Measurements from ENCODE around the gene CCR2. TPM values are rescaled to one million over a fixed set of nuclear protein-coding genes. Genes with fewer than 3 reads are reported as not detected.

Gene CCR2
- polyA plus RNA-seq, 1 experiment, result not detected

GRCh38 chr3:46359733-46360493 is 6.0 kb downstream of the CCR2 start:
- ChIA-PET POLR2A (no interaction called here), CTCF (interaction anchor here (1.8 kb wide), 1 partner anchor 11 kb away, joined by 6 read pairs; the partner anchor contains the start of gene CCR5)
- no peak for DNase-seq (ENCODE audit: low read depth)

GRCh38 chr3:46360907-46361306 is 7.0 kb downstream of the CCR2 start:
- POLR2A ChIA-PET, result no interaction called here
- CTCF ChIA-PET, result interaction anchor here (1.6 kb wide), 1 partner anchor 10 kb away, joined by 3 read pairs; the partner anchor contains the start of gene CCR5
- no peak overlapping the region for H3K4me3 ChIP-seq (ENCODE audit: low read depth, low read length)
- no peak for TF ChIP-seq CTCF (IDR thresholded peaks at IDR 0.05; ENCODE audit: insufficient read depth, low read depth, low read length)
- H3K27me3 ChIP-seq (ENCODE audit: control insufficient read depth, insufficient read depth, low read length), result peaks cover 5% of the 10 kb centered on the region
- no peak for DNase-seq (ENCODE audit: low read depth)
- H3K36me3 ChIP-seq (ENCODE audit: control insufficient read depth, insufficient read depth, low read length), result no peaks in the 10 kb centered on the region

More at GRCh38 chr3:46359733-46360493, 6.0 kb downstream of the CCR2 start:
- no peak for TF ChIP-seq CTCF (IDR thresholded peaks at IDR 0.05; ENCODE audit: insufficient read depth, low read depth, low read length)
- Histone ChIP-seq H3K36me3 (ENCODE audit: control insufficient read depth, insufficient read depth, low read length) (no peaks in the 10 kb centered on the region), H3K27me3 (ENCODE audit: control insufficient read depth, insufficient read depth, low read length) (peaks cover 7% of the 10 kb centered on the region), H3K4me3 (ENCODE audit: low read depth, low read length) (no peak overlapping the region)

- no peaks in the 10 kb centered on the region for H3K36me3 ChIP-seq (ENCODE audit: control insufficient read depth, insufficient read depth, low read length)
- no peak for DNase-seq (ENCODE audit: low read depth)
- H3K27me3 ChIP-seq (ENCODE audit: control insufficient read depth, insufficient read depth, low read length), result peaks cover 5% of the 10 kb centered on the region
- no peak for TF ChIP-seq CTCF (IDR thresholded peaks at IDR 0.05; ENCODE audit: insufficient read depth, low read depth, low read length)
- no peak overlapping the region for H3K4me3 ChIP-seq (ENCODE audit: low read depth, low read length)
- ChIA-PET CTCF (interaction anchor here (1.6 kb wide), 1 partner anchor 10 kb away, joined by 3 read pairs; the partner anchor contains the start of gene CCR5), POLR2A (no interaction called here)
Measured at GRCh38 chr3:46361408-46362283, 7.7 kb downstream of the CCR2 start.

GRCh38 chr3:46365041-46365440 is 11.1 kb downstream of the CCR2 start:
- ChIA-PET POLR2A (no interaction called here), CTCF (interaction anchor here (1.6 to 2.0 kb wide), 3 partner anchors 8 to 287 kb away, joined by 4 to 9 read pairs (median 4); partner anchors contain the start of gene CCR2)
- peaks cover 5% of the 10 kb centered on the region for H3K27me3 ChIP-seq (ENCODE audit: control insufficient read depth, insufficient read depth, low read length)
- no peaks in the 10 kb centered on the region for H3K36me3 ChIP-seq (ENCODE audit: control insufficient read depth, insufficient read depth, low read length)
- no peak for DNase-seq (ENCODE audit: low read depth)
- TF ChIP-seq CTCF (IDR thresholded peaks at IDR 0.05; ENCODE audit: insufficient read depth, low read depth, low read length), result no peak
- H3K4me3 ChIP-seq (ENCODE audit: low read depth, low read length), result no peak overlapping the region

All from BJ (cell line).